ENCODE measurements around the gene NME7.
"Not testable (repeated sequence)": the region's sequence is repeated elsewhere in the genome, so short reads cannot be mapped to it uniquely, and the experiment has no call there.

Gene NME7, protein sequence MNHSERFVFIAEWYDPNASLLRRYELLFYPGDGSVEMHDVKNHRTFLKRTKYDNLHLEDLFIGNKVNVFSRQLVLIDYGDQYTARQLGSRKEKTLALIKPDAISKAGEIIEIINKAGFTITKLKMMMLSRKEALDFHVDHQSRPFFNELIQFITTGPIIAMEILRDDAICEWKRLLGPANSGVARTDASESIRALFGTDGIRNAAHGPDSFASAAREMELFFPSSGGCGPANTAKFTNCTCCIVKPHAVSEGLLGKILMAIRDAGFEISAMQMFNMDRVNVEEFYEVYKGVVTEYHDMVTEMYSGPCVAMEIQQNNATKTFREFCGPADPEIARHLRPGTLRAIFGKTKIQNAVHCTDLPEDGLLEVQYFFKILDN

DNA sequence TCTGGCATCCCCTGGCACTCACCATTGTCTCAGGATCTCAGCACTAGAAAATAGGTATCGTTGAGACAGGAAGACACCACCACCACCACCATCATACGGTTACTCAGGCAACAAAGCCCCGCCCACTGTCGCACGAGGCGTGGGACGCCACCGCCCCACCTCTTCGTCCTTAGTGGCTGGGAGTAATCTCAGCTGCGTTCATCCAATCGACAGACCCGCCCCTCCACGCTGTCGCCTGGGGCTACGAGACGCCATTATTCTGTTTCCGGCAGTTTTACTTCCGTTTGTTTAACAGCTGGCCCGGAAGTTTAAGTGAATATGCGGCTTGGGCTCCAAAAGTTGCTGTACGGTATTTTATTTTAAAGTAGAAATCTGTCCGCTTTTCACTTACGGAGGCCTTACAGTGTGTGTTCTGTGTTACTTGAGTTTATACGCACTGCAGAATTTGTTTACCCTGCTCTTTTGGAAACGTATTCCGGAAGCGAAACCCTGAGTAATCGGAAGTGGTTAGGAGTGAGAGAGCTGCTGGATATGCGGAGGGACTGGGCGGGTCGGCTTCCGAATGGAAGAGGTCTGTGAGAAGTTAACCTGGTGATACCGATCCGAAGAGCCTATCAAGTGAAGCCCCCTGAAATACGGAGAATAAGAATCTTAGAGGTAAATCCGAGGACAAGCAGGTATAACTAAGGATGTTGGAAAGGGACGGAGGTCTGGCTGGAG, at the start of gene NME7, which contains the start of gene BLZF1:
NME7 (minus strand) TSS at position 112 of the 720 bp plus-strand sequence; CDS start at position 25, 87 bp downstream.
BLZF1 (plus strand) TSS at position 510 of the 720 bp plus-strand sequence. CDS start 1,328 bp downstream, outside the sequence.
- ATAC-seq: peak; percentile 100
- H3K9me3 Mint-ChIP-seq: peaks cover 4% of the 10 kb centered on the region
- H3K27me3 Mint-ChIP-seq: no peaks in the 10 kb centered on the region
- H3K4me1 Mint-ChIP-seq: peaks cover 16% of the 10 kb centered on the region
- H3K27ac Mint-ChIP-seq: no peak within 1 kb of the TSS
- peaks cover 9% of the 10 kb centered on the region for H3K36me3 Mint-ChIP-seq
- peak within 1 kb of the TSS; percentile 36 for H3K4me3 Mint-ChIP-seq

DNA sequence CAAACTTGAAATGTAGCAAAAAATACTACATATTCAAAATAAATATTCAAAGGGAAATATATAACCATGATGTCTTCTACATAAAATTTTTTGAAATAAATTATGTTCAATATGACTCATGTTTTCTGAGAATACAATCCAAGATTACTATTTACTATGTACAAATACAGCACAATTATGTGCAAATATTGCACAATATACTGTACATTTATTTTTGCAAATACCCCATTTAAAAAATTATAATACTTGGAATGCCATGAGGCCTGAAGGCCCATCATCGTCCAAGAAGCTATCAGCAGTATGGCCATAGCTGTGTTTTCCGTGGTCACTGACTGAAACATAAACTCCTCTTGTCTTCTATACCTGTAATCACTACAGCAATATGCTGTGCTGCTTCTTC, 47.4 kb upstream of the NME7 start:
- H3K27me3 Mint-ChIP-seq: peaks cover 8% of the 10 kb centered on the region
- peaks cover 20% of the 10 kb centered on the region for H3K9me3 Mint-ChIP-seq
- H3K36me3 Mint-ChIP-seq: no peaks in the 10 kb centered on the region
- no peak overlapping the region for H3K27ac Mint-ChIP-seq
- no peaks in the 10 kb centered on the region for H3K4me1 Mint-ChIP-seq
- ATAC-seq: no peak
- H3K4me3 Mint-ChIP-seq: no peak overlapping the region

DNA sequence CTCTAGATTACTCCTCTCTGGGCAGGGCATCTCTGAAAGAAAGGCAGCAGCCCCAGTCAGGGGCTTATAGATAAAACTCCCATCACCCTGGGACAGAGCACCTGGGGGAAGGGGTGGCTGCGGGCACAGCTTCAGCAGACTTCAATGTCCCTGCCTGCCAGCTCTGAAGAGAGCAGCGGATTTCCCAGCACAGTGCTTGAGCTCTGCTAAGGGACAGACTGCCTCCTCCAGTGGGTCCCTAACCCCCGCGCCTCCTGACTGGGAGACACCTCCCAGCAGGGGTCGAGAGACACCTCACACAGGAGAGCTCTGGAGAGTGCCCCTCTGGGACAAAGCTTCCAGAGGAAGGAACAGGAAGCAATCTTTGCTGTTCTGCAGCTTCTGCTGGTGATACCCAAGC, 40.7 kb upstream of the NME7 start:
- ATAC-seq, H3K27ac Mint-ChIP-seq, H3K4me3 Mint-ChIP-seq, H3K27me3 Mint-ChIP-seq, H3K36me3 Mint-ChIP-seq, H3K4me1 Mint-ChIP-seq: not testable (repeated sequence)
- peaks cover 35% of the 10 kb centered on the region for H3K9me3 Mint-ChIP-seq

DNA sequence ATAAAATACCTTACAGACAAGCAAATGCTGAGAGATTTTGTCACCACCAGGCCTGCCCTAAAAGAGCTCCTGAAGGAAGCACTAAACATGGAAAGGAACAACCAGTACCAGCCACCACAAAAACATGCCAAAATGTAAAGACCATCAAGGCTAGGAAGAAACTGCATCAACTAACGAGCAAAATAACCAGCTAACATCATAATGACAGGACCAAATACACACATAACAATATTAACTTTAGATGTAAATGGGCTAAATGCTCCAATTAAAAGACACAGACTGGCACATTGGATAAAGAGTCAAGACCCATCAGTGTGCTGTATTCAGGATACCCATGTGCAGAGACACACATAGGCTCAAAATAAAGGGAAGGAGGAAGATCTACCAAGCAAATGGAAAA, 35.0 kb upstream of the NME7 start:
- H3K4me3 Mint-ChIP-seq, H3K4me1 Mint-ChIP-seq, ATAC-seq, H3K27me3 Mint-ChIP-seq, H3K27ac Mint-ChIP-seq: not testable (repeated sequence)
- Mint-ChIP-seq H3K36me3 (peaks cover 13% of the 10 kb centered on the region), H3K9me3 (peaks cover 36% of the 10 kb centered on the region)

DNA sequence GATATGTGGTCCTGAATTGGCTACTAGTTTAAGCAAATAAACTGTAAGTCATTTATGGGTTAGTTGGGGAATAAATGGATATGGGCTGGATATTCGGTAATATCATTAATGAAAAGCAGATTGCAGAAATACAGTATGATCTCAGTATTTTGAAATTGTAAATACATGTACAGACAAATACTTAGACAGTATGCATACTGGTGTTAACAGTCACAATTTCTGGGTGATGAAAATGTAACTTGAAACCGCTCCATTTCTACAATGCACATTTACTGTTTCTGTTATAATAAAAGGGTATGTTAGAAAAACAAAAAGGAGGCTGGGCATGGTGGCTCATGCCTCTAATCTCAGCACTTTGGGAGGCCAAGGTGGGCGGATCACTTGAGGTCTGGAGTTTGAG, 28.4 kb upstream of the NME7 start:
- H3K4me3 Mint-ChIP-seq: no peak overlapping the region
- H3K36me3 Mint-ChIP-seq: peaks cover 46% of the 10 kb centered on the region
- ATAC-seq: no peak
- no peak overlapping the region for H3K27ac Mint-ChIP-seq
- no peaks in the 10 kb centered on the region for H3K4me1 Mint-ChIP-seq
- no peaks in the 10 kb centered on the region for H3K27me3 Mint-ChIP-seq
- H3K9me3 Mint-ChIP-seq: peaks cover 7% of the 10 kb centered on the region

DNA sequence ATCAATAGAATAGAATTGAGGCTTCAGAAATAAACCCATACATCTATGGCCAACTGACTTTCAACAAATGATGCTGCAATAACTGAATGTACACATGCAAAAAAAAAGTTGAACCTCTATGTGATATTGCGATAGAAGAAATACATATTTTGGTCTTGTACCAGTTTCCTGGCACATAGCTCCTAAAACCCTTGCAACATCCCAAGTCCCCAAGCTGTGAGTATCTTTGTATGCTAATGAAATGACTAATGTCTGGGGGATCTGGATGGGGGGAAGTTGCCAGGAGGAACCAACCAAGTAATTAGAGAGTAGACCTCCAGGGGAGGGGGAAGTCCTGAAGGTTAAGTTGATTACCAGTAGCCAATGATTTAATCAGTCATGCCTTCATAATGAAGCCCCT, 24.8 kb upstream of the NME7 start:
- H3K27ac Mint-ChIP-seq: no peak overlapping the region
- H3K9me3 Mint-ChIP-seq: no peaks in the 10 kb centered on the region
- no peaks in the 10 kb centered on the region for H3K27me3 Mint-ChIP-seq
- ATAC-seq: no peak
- H3K4me1 Mint-ChIP-seq: no peaks in the 10 kb centered on the region
- H3K36me3 Mint-ChIP-seq: peaks cover 68% of the 10 kb centered on the region
- H3K4me3 Mint-ChIP-seq: no peak overlapping the region

DNA sequence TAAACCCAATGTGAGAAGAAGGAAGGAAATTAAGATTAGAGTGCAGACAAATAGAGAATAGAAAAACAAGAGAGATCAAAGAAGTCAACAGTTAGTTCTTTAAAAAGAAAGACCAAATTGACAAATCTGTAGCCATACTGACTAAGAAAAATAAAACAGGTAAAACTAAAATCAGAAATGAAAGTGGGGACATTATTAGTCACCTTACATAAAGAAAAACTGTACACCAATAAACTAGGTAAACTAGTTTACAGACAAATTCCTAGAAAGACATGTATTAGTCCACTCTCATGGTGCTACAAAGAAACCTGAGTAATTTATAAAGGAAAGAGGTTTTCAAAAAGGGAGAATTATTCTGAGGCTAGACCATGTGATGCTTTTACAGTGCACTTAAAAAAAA, 22.7 kb upstream of the NME7 start:
- Mint-ChIP-seq H3K9me3 (no peaks in the 10 kb centered on the region), H3K4me3 (no peak overlapping the region), H3K4me1 (no peaks in the 10 kb centered on the region), H3K27me3 (no peaks in the 10 kb centered on the region), H3K27ac (no peak overlapping the region), H3K36me3 (peaks cover 58% of the 10 kb centered on the region)
- no peak for ATAC-seq

DNA sequence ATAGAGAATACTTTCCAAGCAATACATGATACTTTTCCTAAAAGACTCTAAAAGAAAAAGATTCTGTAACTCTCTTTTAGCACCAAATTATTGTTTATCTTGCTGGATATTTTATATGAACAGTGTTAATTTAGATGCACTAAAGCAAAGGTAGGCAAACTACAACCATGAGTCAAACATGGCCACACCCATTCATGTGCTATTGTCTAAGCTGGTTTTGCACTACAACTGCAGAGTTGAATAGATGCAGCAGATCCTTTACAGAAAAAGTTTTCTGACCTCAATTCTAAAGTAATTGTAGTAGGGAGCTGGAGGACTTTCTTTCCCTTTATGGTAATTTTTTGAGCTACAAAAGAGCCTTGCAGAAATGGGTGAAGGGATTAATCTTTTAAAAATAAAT, 19.8 kb upstream of the NME7 start:
- H3K9me3 Mint-ChIP-seq: no peaks in the 10 kb centered on the region
- ATAC-seq: no peak
- H3K27me3 Mint-ChIP-seq: no peaks in the 10 kb centered on the region
- H3K36me3 Mint-ChIP-seq: peaks cover 39% of the 10 kb centered on the region
- H3K4me3 Mint-ChIP-seq: no peak overlapping the region
- H3K27ac Mint-ChIP-seq: no peak overlapping the region
- H3K4me1 Mint-ChIP-seq: no peaks in the 10 kb centered on the region

DNA sequence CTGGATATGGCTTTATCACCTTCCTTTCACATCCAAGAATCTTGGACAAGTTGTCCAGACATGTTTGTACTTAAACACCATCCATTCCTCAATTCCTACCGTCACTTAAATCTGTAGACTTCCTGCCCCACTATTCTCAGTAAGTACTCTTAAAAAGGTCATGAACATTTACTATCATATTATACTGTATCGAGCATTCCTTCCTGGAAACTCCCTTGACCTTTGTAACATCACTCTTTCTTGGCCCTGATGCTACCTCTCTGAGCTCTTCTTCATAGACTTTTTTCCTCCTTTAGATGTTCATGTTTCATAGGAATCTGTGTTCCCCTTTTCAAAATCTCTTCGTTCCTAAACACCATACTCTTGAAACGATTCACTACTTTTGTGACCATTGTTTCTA, 15.9 kb upstream of the NME7 start:
- Mint-ChIP-seq H3K36me3 (peaks cover 32% of the 10 kb centered on the region), H3K9me3 (no peaks in the 10 kb centered on the region), H3K27me3 (no peaks in the 10 kb centered on the region), H3K4me1 (no peaks in the 10 kb centered on the region), H3K4me3 (no peak overlapping the region), H3K27ac (no peak overlapping the region)
- ATAC-seq: no peak

DNA sequence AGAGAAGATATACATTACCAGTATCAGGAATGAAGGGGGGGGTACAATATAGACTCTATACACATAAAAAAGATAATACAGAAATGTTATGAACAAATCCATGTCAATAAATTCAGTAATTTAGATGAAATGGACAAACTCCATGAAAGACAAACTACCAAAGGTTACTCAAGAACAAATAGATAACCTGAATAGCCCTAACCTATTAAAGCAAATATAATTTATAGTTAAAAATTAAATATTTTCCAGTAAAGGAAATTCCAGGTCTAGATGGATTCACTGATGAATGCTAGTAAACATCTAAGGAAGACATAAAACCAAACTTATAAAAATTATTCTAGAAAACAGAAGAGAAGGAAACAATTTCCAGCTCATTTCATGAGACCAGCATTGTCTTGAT, 13.6 kb upstream of the NME7 start:
- Mint-ChIP-seq H3K9me3 (no peaks in the 10 kb centered on the region), H3K4me1 (no peaks in the 10 kb centered on the region), H3K27ac (no peak overlapping the region), H3K36me3 (peaks cover 44% of the 10 kb centered on the region), H3K27me3 (no peaks in the 10 kb centered on the region), H3K4me3 (no peak overlapping the region)
- no peak for ATAC-seq

DNA sequence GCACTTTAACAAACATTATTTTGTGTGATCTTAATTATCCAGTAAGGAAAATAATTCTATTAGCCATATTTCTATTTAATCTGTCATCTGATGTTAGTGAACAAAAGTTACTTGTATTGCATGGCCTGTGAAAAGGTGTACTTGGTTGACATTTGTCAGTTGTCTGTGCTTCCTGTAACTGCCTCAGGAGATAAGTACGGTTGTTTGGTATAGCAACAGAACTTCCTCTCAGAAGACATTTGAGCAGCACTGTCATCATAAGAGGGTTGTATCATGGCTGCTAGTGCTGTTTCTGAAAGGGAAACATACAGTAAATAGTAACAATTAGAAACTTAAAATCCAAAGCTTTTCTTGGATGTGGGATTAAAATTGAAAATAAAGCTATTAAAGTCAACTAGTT, 3.8 kb upstream of the NME7 start:
- Mint-ChIP-seq H3K9me3 (no peaks in the 10 kb centered on the region), H3K36me3 (peaks cover 16% of the 10 kb centered on the region), H3K27me3 (no peaks in the 10 kb centered on the region), H3K4me1 (peaks cover 7% of the 10 kb centered on the region), H3K4me3 (no peak overlapping the region), H3K27ac (no peak overlapping the region)
- ATAC-seq: no peak

DNA sequence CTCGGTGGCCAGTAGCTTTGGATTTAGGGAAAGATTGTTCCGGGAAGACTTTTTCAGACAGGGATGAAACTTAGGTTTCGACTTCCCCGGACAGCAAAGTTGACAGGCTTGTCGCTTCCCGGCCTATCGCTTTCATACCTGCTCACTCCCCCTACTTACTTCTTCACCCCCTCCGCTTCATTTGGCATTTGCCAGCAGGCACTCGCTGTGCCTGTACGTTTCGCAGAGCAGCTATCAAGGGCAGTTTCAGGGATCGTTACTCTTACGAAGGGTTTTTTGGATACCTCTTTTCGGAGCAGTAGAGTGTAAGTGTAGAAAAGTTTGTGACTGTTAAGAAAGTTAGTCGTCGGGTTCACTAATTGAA, 791 bp upstream of the NME7 start:
- H3K27ac Mint-ChIP-seq: no peak overlapping the region
- peaks cover 4% of the 10 kb centered on the region for H3K9me3 Mint-ChIP-seq
- H3K36me3 Mint-ChIP-seq: peaks cover 13% of the 10 kb centered on the region
- peaks cover 13% of the 10 kb centered on the region for H3K4me1 Mint-ChIP-seq
- no peaks in the 10 kb centered on the region for H3K27me3 Mint-ChIP-seq
- ATAC-seq: no peak
- H3K4me3 Mint-ChIP-seq: no peak overlapping the region

DNA sequence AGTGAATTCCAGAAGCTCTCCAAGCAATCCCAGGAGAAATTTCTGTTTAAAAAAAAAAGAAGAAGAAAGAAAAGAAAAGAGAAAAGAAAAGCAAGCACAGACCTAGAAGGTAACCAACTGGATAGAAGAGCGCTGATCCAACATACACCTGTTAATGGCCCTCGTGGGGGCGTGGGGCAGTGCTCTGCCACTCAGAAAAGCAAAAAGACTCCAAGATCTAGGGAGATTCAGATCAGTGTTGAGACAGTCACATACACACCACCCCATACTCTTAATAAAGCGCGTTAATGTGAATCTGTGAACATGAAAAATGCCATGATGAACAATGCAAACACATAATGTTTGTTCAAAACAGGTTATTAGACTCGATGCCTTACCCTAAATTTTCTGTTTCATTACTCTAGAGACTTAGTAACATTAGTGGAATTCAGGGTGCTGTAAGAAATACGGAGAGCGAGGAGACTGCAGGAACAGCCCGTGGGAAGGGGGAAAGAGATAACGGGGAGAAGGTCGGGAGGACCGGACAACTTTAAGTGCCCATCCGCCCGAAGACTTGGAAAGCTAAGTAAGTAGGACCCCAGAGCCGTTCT, 406 bp downstream of the NME7 start:
- Mint-ChIP-seq H3K4me1 (peaks cover 16% of the 10 kb centered on the region), H3K4me3 (no peak overlapping the region), H3K27ac (no peak overlapping the region), H3K9me3 (peaks cover 4% of the 10 kb centered on the region), H3K36me3 (peaks cover 8% of the 10 kb centered on the region), H3K27me3 (no peaks in the 10 kb centered on the region)
- no peak for ATAC-seq

DNA sequence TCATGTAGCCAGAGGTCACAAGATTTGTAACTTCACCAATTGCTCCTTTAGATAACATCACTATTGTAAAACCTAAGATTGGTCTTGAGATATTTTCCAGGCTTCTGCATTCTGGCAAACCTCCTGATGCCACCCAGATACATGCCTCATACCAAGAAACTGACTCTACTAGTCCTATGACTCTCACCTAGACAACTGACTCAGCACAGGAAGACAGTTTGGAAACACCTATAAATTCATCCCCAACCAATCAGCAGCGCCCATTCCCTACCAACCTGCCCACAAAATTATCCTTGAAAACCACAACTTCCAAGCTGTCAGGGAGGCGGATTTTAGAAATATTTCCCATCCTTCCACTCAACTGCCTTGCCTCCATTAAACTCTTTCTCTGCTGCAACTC, 2.6 kb downstream of the NME7 start:
- Mint-ChIP-seq H3K4me3 (no peak overlapping the region), H3K9me3 (peaks cover 4% of the 10 kb centered on the region), H3K36me3 (no peaks in the 10 kb centered on the region), H3K27ac (no peak overlapping the region), H3K4me1 (peaks cover 16% of the 10 kb centered on the region), H3K27me3 (no peaks in the 10 kb centered on the region)
- ATAC-seq: no peak

DNA sequence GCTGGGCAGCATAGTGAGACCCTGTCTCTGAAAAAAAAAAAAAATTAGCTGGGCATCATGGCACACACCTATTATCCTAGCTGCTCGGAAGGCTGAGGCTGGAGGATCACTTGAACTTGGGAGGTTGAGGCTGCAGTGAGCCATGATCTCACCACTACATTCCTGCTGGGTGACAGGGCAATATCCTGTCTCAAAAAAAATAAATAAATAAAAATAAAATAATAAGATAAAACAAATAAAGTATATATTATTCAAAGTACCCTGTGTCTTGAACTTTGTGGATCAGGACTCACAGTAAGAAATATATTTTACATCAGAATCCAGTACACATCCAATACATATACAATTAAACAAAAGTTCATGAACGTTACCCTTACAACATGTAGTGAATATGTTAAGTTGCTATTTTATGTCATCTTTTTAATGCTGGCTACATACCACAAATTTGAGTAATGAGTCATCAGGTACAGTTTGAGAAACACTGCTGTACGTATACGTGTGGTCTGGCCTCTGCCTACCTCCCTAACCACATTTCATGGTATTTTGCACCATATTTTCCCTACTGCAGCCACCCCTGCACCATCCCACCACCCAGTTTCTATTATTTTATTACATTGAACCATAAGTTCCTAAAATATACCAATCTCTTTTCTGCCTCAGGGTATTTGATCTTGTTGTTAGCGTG, 4.4 kb downstream of the NME7 start:
- Mint-ChIP-seq H3K27me3 (no peaks in the 10 kb centered on the region), H3K4me1 (peaks cover 16% of the 10 kb centered on the region), H3K4me3 (no peak overlapping the region), H3K27ac (no peak overlapping the region), H3K36me3 (no peaks in the 10 kb centered on the region), H3K9me3 (peaks cover 4% of the 10 kb centered on the region)
- ATAC-seq: peak; percentile 31
